Psoas muscle (tissue), 8 donors: ENCODE measurements around the gene TMEM101. TPM values are rescaled to one million over a fixed set of nuclear protein-coding genes. Genes with fewer than 3 reads are reported as not detected.

Experiments
- ATAC-seq, 4 donors: fragments of 200-7000 bp; cut with Tn5 transposase; one replicate each; pipeline ENCODE4 v1.9.1; 2020; ENCODE audit warnings: moderate library complexity in 3 of 4, mild to moderate bottlenecking in 2 of 4
- DNase-seq, 2 donors: peaks; one replicate each; pipeline ENCODE4 v3.0.0-alpha.2; 2020
- H3K27ac ChIP-seq: fragments of 200-600 bp; one replicate; pipeline ENCODE4 v1.8.0; 2022
- H3K27me3 ChIP-seq, 3 donors: fragments of 200-600 bp in 1 of 3; one replicate each; pipeline versions ENCODE4 v1.6.1 to v1.8.0; 2013 to 2022; ENCODE audit warnings: low read length in 2 of 3, mild to moderate bottlenecking in 2 of 3, moderate library complexity in 1 of 3; ENCODE audit not compliant: insufficient read depth in 3 of 3
- H3K36me3 ChIP-seq, 2 donors: fragments of 200-600 bp in 1 of 2; one replicate each; pipeline versions ENCODE4 v1.6.1 to v1.8.0; 2013 to 2022; ENCODE audit warnings: low read depth in 1 of 2, mild to moderate bottlenecking in 1 of 2, moderate library complexity in 1 of 2; ENCODE audit not compliant: insufficient read depth in 1 of 2
- H3K4me1 ChIP-seq: fragments of 200-600 bp; one replicate; pipeline ENCODE4 v1.8.0; 2022
- H3K4me3 ChIP-seq: fragments of 200-600 bp; one replicate; pipeline ENCODE4 v1.8.0; 2022; ENCODE audit warnings: mild to moderate bottlenecking
- H3K9me3 ChIP-seq: fragments of 200-600 bp; one replicate; pipeline ENCODE4 v1.8.0; 2022
- WGBS, 3 donors: extraction: QIAGEN DNeasy Blood & Tissue Kit; methylation state at CpG; one replicate each; pipeline versions ENCODE4 v1.1.6 to v1.1.7; 2013; 5-methylcytosine and 5-hydroxymethylcytosine counted together
- intact Hi-C, 2 donors: fragments of 100-400 bp; cut with DNase I; formaldehyde crosslinking; loops; one replicate each; pipeline versions ENCODE4 v1.11.0 to v1.14.2; 2022
- polyA plus RNA-seq, 3 donors: library from polyadenylated mRNA; stranded (reverse); fragments of 200-250 nt; gene quantifications; one replicate each; pipeline ENCODE4 v1.2.3, GENCODE V29; 2013
- total RNA-seq, 4 donors: library from RNA; stranded (reverse); fragmentation: NEBNext Ultra II Directional in 2 of 4; extraction: Animal tissue kit (Norgen Biotek cat#: 25700) in 2 of 4; gene quantifications; one replicate each; pipeline versions ENCODE4 v1.2.1 to v1.2.4, GENCODE V29; 2021 to 2023
- TF ChIP-seq, protein P1 (sequence below): fragments of 200-600 bp; IDR thresholded peaks from one replicate; pipeline ENCODE4 v1.8.0; 2022; ENCODE audit warnings: antibody characterized with exemption
- donor health status: healthy with polysubstance abuse.
- donor health status: DM: no; HTN: no; CAD: no; lungs with moderate emphysema.
- donor health status: Bipolar disorder and iron deficiency.
- donor health status: healthy.
- donor health status: DM: yes; HTN: yes; CAD: no.
- donor health status: DM: no; HTN: no; CAD: no.
- donor health status: DM: no; HTN: no; CAD: no.
- donor health status: DM: yes; HTN: yes; CAD: no.

Gene TMEM101
- total and polyA plus RNA-seq, 7 donors = 13.2 to 52.6 (median 22.2) TPM

DNA sequence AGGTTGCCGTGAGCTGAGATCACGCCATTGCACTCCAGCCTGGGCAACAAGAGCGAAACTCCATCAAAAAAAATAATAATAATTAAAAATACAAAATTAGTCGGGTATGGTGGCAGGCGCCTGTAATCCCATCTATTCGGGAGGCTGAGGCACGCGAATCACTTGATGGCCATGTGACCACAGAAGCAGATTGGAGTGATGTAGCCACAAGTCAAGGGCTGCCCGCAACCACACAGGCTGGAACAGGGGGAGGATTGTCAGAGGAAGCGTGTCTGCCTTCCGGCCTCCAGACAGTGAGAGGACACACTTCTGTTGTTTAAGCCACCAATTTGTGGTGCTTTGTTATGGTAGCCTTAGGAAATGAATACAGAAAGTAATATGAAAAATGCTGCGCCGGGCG, 22.1 kb downstream of the TMEM101 start:
- H3K27ac ChIP-seq = no peak overlapping the region
- peaks cover 6% of the 10 kb centered on the region for H3K4me1 ChIP-seq
- H3K27me3 ChIP-seq = peaks cover 0 to 23% (median 2%) of the 10 kb centered on the region in 3 donors
- no peaks in the 10 kb centered on the region for H3K36me3 ChIP-seq
- no peaks in the 10 kb centered on the region for H3K9me3 ChIP-seq
- 90 to 92% (median 91%) methylated on average over 14 of the region's 14 CpGs for WGBS, 3 donors
- DNase-seq = no peak
- H3K4me3 ChIP-seq = no peak overlapping the region
- intact Hi-C loops = no loop called here
- TF ChIP-seq, protein P1, sequence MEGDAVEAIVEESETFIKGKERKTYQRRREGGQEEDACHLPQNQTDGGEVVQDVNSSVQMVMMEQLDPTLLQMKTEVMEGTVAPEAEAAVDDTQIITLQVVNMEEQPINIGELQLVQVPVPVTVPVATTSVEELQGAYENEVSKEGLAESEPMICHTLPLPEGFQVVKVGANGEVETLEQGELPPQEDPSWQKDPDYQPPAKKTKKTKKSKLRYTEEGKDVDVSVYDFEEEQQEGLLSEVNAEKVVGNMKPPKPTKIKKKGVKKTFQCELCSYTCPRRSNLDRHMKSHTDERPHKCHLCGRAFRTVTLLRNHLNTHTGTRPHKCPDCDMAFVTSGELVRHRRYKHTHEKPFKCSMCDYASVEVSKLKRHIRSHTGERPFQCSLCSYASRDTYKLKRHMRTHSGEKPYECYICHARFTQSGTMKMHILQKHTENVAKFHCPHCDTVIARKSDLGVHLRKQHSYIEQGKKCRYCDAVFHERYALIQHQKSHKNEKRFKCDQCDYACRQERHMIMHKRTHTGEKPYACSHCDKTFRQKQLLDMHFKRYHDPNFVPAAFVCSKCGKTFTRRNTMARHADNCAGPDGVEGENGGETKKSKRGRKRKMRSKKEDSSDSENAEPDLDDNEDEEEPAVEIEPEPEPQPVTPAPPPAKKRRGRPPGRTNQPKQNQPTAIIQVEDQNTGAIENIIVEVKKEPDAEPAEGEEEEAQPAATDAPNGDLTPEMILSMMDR = no peak
- ATAC-seq = no peak

DNA sequence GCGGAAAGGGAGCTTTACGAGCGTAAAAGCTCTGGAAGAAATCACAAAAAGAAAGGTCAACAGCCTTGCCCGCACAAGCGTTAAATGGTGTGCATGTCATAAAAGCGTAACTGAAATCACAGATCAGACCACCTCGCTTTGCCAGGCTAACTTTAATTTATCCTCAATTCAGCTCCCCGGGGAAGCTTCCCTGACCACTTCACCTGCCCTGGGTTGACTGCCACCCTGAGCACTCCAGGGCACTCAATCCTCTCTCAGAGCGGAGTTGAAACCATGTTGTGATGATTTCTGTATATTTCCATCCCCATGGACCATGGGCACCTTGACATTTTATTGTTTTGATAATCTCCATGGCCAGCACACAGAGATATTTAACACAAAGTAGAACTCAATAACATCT, 26.5 kb downstream of the TMEM101 start:
- H3K27me3 ChIP-seq = peaks cover 0 to 12% (median 2%) of the 10 kb centered on the region in 3 donors
- WGBS, 3 donors = 57 to 69% (median 65%) methylated on average over 9 of the region's 9 CpGs
- TF ChIP-seq, protein P1 = no peak
- no peaks in the 10 kb centered on the region for H3K36me3 ChIP-seq
- intact Hi-C loops = no loop called here
- ATAC-seq (no peak), DNase-seq (no peak)
- H3K27ac ChIP-seq = no peak overlapping the region
- no peak overlapping the region for H3K4me3 ChIP-seq
- H3K4me1 ChIP-seq = peaks cover 12% of the 10 kb centered on the region
- no peaks in the 10 kb centered on the region for H3K9me3 ChIP-seq

DNA sequence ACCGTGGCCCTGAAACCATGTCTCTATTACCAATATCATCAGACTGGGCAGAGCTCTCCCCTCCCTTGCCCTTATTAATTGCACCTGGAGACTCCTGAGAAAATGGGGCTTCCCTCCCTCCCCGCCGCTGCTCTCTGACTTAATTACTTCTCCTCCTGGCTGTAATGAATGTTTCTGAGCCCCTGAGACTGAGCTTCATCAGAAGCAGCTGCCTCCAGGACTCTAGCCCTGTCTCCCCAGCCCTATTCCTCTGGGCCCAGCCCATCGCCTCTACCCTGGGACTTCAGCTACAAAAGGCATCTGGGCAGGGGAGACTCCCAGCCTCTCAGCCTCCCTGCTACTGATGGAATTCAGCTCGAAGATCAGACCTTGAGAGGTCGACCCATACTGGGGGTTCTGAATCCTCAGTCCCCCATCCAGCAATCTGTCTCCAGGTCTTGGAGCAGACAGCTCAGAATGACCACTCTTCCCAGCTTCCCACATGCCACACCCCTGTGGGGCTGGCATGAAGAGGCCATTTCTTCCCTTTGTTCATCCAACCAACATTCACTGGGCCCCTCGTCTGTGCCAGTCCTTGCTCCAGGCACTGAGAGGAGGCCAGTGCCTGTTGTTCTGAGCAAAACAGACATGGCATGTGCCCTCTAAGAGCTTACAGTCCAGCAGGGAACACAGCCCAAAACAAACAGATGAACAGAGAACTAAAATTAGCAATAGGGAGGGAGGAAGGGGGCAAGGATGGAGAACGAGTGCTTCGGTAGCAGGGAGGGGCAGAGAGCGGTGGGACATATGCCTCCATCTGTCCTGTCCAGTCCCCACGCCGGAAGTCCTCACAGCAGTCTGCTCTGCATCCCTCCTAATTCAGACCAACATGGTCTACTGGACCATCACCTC, 27.4 kb downstream of the TMEM101 start:
- TF ChIP-seq, protein P1 = no peak
- Histone ChIP-seq H3K9me3 (no peaks in the 10 kb centered on the region), H3K4me3 (no peak overlapping the region), H3K27me3 (peaks cover 0 to 20% (median 3%) of the 10 kb centered on the region in 3 donors), H3K4me1 (peaks cover 12% of the 10 kb centered on the region), H3K27ac (no peak overlapping the region), H3K36me3 (no peaks in the 10 kb centered on the region)
- intact Hi-C loops = no loop called here
- DNase-seq (no peak), ATAC-seq (peak; percentile 27 to 54 (median 36))
- 47 to 58% (median 54%) methylated on average over 12 of the region's 12 CpGs for WGBS, 3 donors

DNA sequence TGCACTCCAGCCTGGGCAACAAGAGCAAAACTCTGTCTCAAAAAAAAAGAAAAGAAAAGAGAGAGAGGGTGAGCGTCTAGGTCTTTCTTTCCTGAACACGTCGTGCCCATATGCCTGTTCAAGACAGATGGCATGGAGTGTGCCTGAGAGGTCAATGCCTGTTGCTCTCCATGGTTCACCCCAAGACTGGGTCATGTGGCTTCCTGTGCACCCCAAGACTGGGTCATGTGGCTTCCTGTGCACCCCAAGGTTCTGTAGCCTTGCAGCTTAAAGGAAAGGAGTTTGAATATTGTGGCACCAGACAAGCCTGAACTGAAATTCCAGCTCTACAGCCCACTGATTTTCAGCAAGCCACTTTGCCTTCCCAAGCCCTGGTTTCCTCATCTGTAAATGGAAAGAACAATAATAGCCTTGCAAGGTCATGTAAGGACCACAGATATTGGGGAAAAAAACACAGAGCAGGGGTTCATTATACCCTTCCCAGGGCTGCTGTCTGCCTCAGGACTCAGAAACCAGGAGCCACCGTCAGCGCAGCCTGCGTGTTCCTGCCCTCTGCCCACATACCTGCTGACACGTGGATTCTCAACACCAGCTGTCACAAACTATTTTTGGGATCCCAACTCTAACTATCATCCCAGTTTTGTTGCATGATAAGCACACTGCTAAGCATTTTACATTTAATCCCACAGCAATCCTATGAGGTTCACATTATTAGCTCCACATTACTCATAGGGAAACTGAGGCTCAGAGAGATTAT, 28.4 kb downstream of the TMEM101 start:
- Histone ChIP-seq H3K27me3 (peaks cover 0 to 29% (median 7%) of the 10 kb centered on the region in 3 donors), H3K27ac (no peak overlapping the region)
- ATAC-seq = peak; percentile 78 to 90 (median 84)

More for the DNA sequence above, 28.4 kb downstream of the TMEM101 start:
- H3K4me3 ChIP-seq = no peak overlapping the region
- DNase-seq = no peak
- H3K36me3 ChIP-seq = no peaks in the 10 kb centered on the region
- intact Hi-C loops = no loop called here
- H3K9me3 ChIP-seq = no peaks in the 10 kb centered on the region
- TF ChIP-seq, protein P1 = no peak
- H3K4me1 ChIP-seq = peaks cover 12% of the 10 kb centered on the region
- WGBS, 3 donors = 53 to 71% (median 53%) methylated on average over 7 of the region's 7 CpGs
